H1 (cell line): Measurements from ENCODE around the gene MBNL1. TPM values are rescaled to one million over a fixed set of nuclear protein-coding genes. Genes with fewer than 3 reads are reported as not detected.

Experiments
- CTCF ChIA-PET: fragments of 300-600 bp; sonication (Branson Sonifier 250); formaldehyde crosslinking; loops from one replicate; lab custom pipeline; 2021; ENCODE audit not compliant: partially characterized antibody; lab: Charles Lee
- POLR2A ChIA-PET: fragments of 300-600 bp; sonication (Branson Sonifier 250); formaldehyde crosslinking; loops from one replicate; lab custom pipeline; 2021; ENCODE audit warnings: inconsistent platforms; ENCODE audit not compliant: partially characterized antibody; lab: Charles Lee
- DNase-seq, 2 experiments: peaks; one replicate each; pipeline versions ENCODE4 v3.0.0 to v3.0.0-alpha.2; 2010 to 2022; ENCODE audit warnings: low spot score in 2 of 2, low read depth in 1 of 2, mixed read lengths in 1 of 2
- FAIRE-seq: peaks from 2 replicates; lab custom pipeline; 2011; peaks lifted over from hg19 to GRCh38; lab: Jason Lieb, UNC
- H2AFZ ChIP-seq: 2 replicates; pipeline ENCODE4 v1.8.1; 2012; ENCODE audit warnings: low read length, inconsistent platforms
- H2AK5ac ChIP-seq: 2 replicates; pipeline ENCODE4 v1.6.1; 2013; ENCODE audit warnings: low read depth, low read length
- H2BK120ac ChIP-seq: replicated peaks from 2 replicates; pipeline ENCODE3; 2013; ENCODE audit warnings: low read depth, low read length, inconsistent platforms
- H2BK12ac ChIP-seq: 2 replicates; pipeline ENCODE4 v1.6.1; 2013; ENCODE audit warnings: low read depth, low read length
- H2BK15ac ChIP-seq: 2 replicates; pipeline ENCODE4 v1.6.1; 2013; ENCODE audit warnings: low read length
- H2BK20ac ChIP-seq: 2 replicates; pipeline ENCODE4 v1.6.1; 2013; ENCODE audit warnings: low read length
- H2BK5ac ChIP-seq: 2 replicates; pipeline ENCODE4 v1.6.1; 2013; ENCODE audit warnings: low read depth, low read length
- H3K14ac ChIP-seq: 2 replicates; pipeline ENCODE4 v1.6.1; 2013; ENCODE audit warnings: inconsistent platforms; ENCODE audit not compliant: insufficient read length
- H3K18ac ChIP-seq: 2 replicates; pipeline ENCODE4 v1.6.1; 2013; ENCODE audit warnings: low read length; ENCODE audit errors: extremely low read depth
- H3K23ac ChIP-seq: 2 replicates; pipeline ENCODE4 v1.6.1; 2013; ENCODE audit warnings: inconsistent platforms; ENCODE audit not compliant: insufficient read length
- H3K23me2 ChIP-seq: 2 replicates; pipeline ENCODE4 v1.6.1; 2013; ENCODE audit warnings: low read depth, low read length
- H3K27ac ChIP-seq: 2 replicates; pipeline ENCODE4 v1.6.1; 2011; ENCODE audit warnings: low read depth, low read length, inconsistent platforms
- H3K27me3 ChIP-seq, 4 experiments: replicated peaks in 1 of 4; 1 replicate in 1 of 4; 2 replicates in 3 of 4; pipeline versions ENCODE4 v1.6.1 to v1.8.1; 2011 to 2013; ENCODE audit warnings: low read length in 3 of 4, mild to moderate bottlenecking in 3 of 4, inconsistent platforms in 2 of 4, mixed read lengths in 2 of 4, moderate library complexity in 1 of 4; ENCODE audit not compliant: control insufficient read depth in 3 of 4, insufficient read depth in 3 of 4; ENCODE audit errors: extremely low read depth in 1 of 4
- H3K36me3 ChIP-seq, 4 experiments: 2 replicates each; pipeline versions ENCODE4 v1.6.1 to v1.8.1; 2011 to 2013; ENCODE audit warnings: mild to moderate bottlenecking in 4 of 4, low read length in 3 of 4, moderate library complexity in 2 of 4, control low read depth in 1 of 4, inconsistent platforms in 1 of 4; ENCODE audit not compliant: insufficient read depth in 4 of 4, control insufficient read depth in 2 of 4
- H3K4ac ChIP-seq: replicated peaks from 2 replicates; pipeline ENCODE3; 2013; ENCODE audit warnings: low read length, low read depth, mixed read lengths, inconsistent platforms; ENCODE audit not compliant: insufficient read length
- H3K4me1 ChIP-seq, 4 experiments: replicated peaks in 1 of 4; 1 replicate in 1 of 4; 2 replicates in 3 of 4; pipeline versions ENCODE4 v1.6.1 to v1.8.1; 2011 to 2013; ENCODE audit warnings: low read length in 3 of 4, inconsistent platforms in 2 of 4, mixed read lengths in 1 of 4; ENCODE audit not compliant: insufficient read depth in 4 of 4, control insufficient read depth in 3 of 4
- H3K4me2 ChIP-seq, 2 experiments: 2 replicates each; pipeline versions ENCODE4 v1.6.1 to v1.8.1; 2011 to 2013; ENCODE audit warnings: low read depth in 2 of 2, low read length in 2 of 2, control low read depth in 1 of 2, inconsistent platforms in 1 of 2, mild to moderate bottlenecking in 1 of 2; ENCODE audit not compliant: insufficient read depth in 1 of 2
- H3K4me3 ChIP-seq, 4 experiments: fragments of 200-600, 300-600 bp in 1 of 4; sonication (generic), shearing (Covaris generic), sonication (Bioruptor Twin) in 1 of 4; 2 replicates each; pipeline versions ENCODE4 v1.5.1 to v1.8.1; 2011 to 2016; ENCODE audit warnings: low read length in 4 of 4, low read depth in 3 of 4, control low read depth in 2 of 4, inconsistent platforms in 2 of 4, mild to moderate bottlenecking in 2 of 4, mixed read lengths in 1 of 4, moderate library complexity in 1 of 4; ENCODE audit not compliant: insufficient read depth in 2 of 4; ENCODE audit errors: extremely low read depth in 1 of 4
- H3K56ac ChIP-seq: replicated peaks from 2 replicates; pipeline ENCODE3; 2013; ENCODE audit warnings: low read depth, mild to moderate bottlenecking, mixed read lengths, low read length, inconsistent platforms; ENCODE audit not compliant: insufficient read length
- H3K79me1 ChIP-seq: 2 replicates; pipeline ENCODE4 v1.6.1; 2013; ENCODE audit warnings: low read depth, low read length, control low read depth
- H3K79me2 ChIP-seq, 2 experiments: 2 replicates each; pipeline versions ENCODE4 v1.6.1 to v1.8.1; 2012 to 2013; ENCODE audit warnings: low read length in 2 of 2, mild to moderate bottlenecking in 2 of 2, inconsistent platforms in 1 of 2; ENCODE audit not compliant: insufficient read depth in 2 of 2, control insufficient read depth in 1 of 2
- H3K9ac ChIP-seq, 4 experiments: replicated peaks in 1 of 4; 1 replicate in 1 of 4; 2 replicates in 3 of 4; pipeline versions ENCODE4 v1.6.1 to v1.8.1; 2011 to 2013; ENCODE audit warnings: low read depth in 3 of 4, low read length in 3 of 4, control low read depth in 2 of 4, mild to moderate bottlenecking in 2 of 4, moderate library complexity in 2 of 4, inconsistent platforms in 1 of 4; ENCODE audit errors: extremely low read depth in 1 of 4
- H3K9me3 ChIP-seq, 2 experiments: 2 replicates each; pipeline versions ENCODE4 v1.6.1 to v1.8.1; 2012 to 2013; ENCODE audit warnings: mild to moderate bottlenecking in 2 of 2, moderate library complexity in 2 of 2, control low read depth in 1 of 2, inconsistent platforms in 1 of 2, low read depth in 1 of 2, low read length in 1 of 2, mixed read lengths in 1 of 2; ENCODE audit not compliant: insufficient read depth in 2 of 2
- H4K20me1 ChIP-seq, 2 experiments: replicated peaks in 1 of 2; 2 replicates each; pipeline versions ENCODE3 to v1.8.1; 2011 to 2013; ENCODE audit warnings: inconsistent platforms in 2 of 2, low read length in 2 of 2, mild to moderate bottlenecking in 1 of 2; ENCODE audit not compliant: insufficient read depth in 2 of 2, control insufficient read depth in 1 of 2
- H4K5ac ChIP-seq: 2 replicates; pipeline ENCODE4 v1.6.1; 2013; ENCODE audit warnings: low read length, low read depth, mixed read lengths, inconsistent platforms; ENCODE audit not compliant: insufficient read length
- H4K8ac ChIP-seq: 2 replicates; pipeline ENCODE4 v1.8.0; 2013; ENCODE audit warnings: mild to moderate bottlenecking, moderate library complexity, low read length, inconsistent platforms; ENCODE audit not compliant: insufficient read depth; ENCODE audit errors: extremely low read depth
- H4K91ac ChIP-seq: replicated peaks from 2 replicates; pipeline ENCODE3; 2013; ENCODE audit warnings: low read length, mixed read lengths, inconsistent platforms; ENCODE audit not compliant: insufficient read length
- EGR1 ChIP-seq: IDR thresholded peaks from 2 replicates; pipeline ENCODE4 v1.6.1; 2011; ENCODE audit warnings: low read depth, low read length, borderline replicate concordance
- POLR2AphosphoS5 ChIP-seq: IDR thresholded peaks from 2 replicates; pipeline ENCODE4 v1.6.1; 2011; ENCODE audit warnings: low read depth, low read length
- RXRA ChIP-seq: IDR thresholded peaks from 2 replicates; pipeline ENCODE4 v1.6.1; 2011; ENCODE audit warnings: low read depth, mild to moderate bottlenecking, low read length, moderate library complexity; ENCODE audit not compliant: insufficient read depth
- WGBS, 2 experiments: shearing (Covaris generic) in 1 of 2; methylation state at CpG; one replicate each; pipeline versions ENCODE4 v1.1.6 to v1.1.7; 2013 to 2015; ENCODE audit warnings: low lambda C conversion rate in 2 of 2, mixed read lengths in 2 of 2, inconsistent platforms in 1 of 2, low coverage in 1 of 2, missing lambda C conversion rate in 1 of 2; ENCODE audit not compliant: insufficient replicate concordance in 2 of 2, insufficient coverage in 1 of 2, insufficient read length in 1 of 2; ENCODE audit errors: extremely low coverage in 1 of 2, missing lambda C conversion rate in 1 of 2; 5-methylcytosine and 5-hydroxymethylcytosine counted together
- polyA plus RNA-seq, 7 experiments: library from polyadenylated mRNA; depleted of rRNA in 3 of 7; stranded (reverse) in 5 of 7; unstranded in 2 of 7; fragments of >200 nt in 5 of 7; fragments of 200-250 nt in 2 of 7; gene quantifications; 1 replicate in 5 of 7; 2 replicates in 1 of 7; 4 replicates in 1 of 7; pipeline versions ENCODE4 v1.2.1 to v1.2.3, GENCODE V29; 2011 to 2013; ENCODE audit warnings: missing spikeins in 2 of 7, mixed read lengths in 2 of 7
- total RNA-seq: library from RNA; stranded (reverse); fragmentation: NEBNext Ultra II Directional; extraction: Animal tissue kit (Norgen Biotek cat#: 25700); gene quantifications from 2 replicates; pipeline ENCODE4 v1.2.1, GENCODE V29; 2021
- TF ChIP-seq, protein P1 (sequence below): IDR thresholded peaks from 2 replicates; pipeline ENCODE4 v1.6.1; 2012; ENCODE audit warnings: inconsistent platforms

The MBNL1 gene
- total and polyA plus RNA-seq, 2 of the 8 experiments (the other 6 are each of a cell fraction or from before 2014, with no cell fraction given), result 5.0 to 16.4 TPM

DNA sequence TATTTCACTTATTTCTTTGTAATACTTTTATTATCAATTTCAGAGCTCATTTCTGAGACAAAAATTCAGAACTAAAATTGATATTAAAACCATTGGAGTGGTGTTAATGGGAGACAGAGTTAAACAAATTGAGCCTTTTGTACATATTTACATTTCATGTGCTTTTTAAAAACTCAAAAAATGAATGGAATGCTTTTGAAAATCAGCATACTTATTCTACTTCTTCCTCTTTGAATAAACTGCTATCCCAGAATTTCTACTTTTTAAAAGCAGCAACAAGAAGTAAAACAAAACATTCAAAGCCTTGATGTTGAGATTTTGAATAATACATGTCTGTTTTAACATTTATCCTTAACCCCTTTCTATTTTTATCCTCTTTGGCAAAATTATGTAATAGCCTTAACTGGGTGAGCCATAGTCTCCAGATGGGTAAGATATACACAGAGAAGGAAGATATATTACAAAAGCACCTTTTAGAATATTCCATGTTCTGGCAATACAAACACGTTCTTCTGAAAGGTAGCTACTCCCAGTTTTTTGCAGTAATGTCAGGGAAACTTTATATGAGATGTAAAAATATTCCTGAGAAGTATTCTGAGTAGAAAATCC is 123.6 kb downstream of the MBNL1 start:
- Histone ChIP-seq H4K20me1 (no peaks in the 10 kb centered on the region), H2BK120ac (no peak overlapping the region), H4K8ac (no peak overlapping the region), H3K23me2 (no peaks in the 10 kb centered on the region), H3K9ac (no peak overlapping the region), H3K4me1 (peaks cover 0 to 12% (median 3%) of the 10 kb centered on the region in 4 experiments; a peak in 4 of 7 replicates), H3K9me3 (no peaks in the 10 kb centered on the region), H2BK12ac (no peak overlapping the region), H2BK15ac (no peak overlapping the region), H3K14ac (no peak overlapping the region), H3K18ac (no peak overlapping the region), H2BK20ac (no peak overlapping the region), H3K27ac (no peak overlapping the region), H3K4ac (no peak overlapping the region), H3K56ac (no peak overlapping the region), H3K27me3 (no peaks in the 10 kb centered on the region), H2BK5ac (no peak overlapping the region), H4K91ac (no peak overlapping the region), H4K5ac (no peak overlapping the region), H2AFZ (no peak overlapping the region), H2AK5ac (no peak overlapping the region), H3K4me2 (no peak overlapping the region), H3K79me1 (peaks cover 2% of the 10 kb centered on the region; the same call in 1 of the 2 replicates), H3K4me3 (no peak overlapping the region), H3K36me3 (no peaks in the 10 kb centered on the region), H3K79me2 (peaks cover 0 to 29% of the 10 kb centered on the region in 2 experiments; a peak in 2 of 4 replicates), H3K23ac (no peak overlapping the region)
- ChIA-PET POLR2A (no interaction called here), CTCF (no interaction called here)
- 71% methylated on average over 1 of the region's 1 CpG; no CpG with 5 or more reads in 1 of the 2 experiments for WGBS, 2 experiments
- DNase-seq (no peak), FAIRE-seq (no peak)
- TF ChIP-seq EGR1 (no peak), POLR2AphosphoS5 (no peak), RXRA (no peak)
- TF ChIP-seq, protein P1, sequence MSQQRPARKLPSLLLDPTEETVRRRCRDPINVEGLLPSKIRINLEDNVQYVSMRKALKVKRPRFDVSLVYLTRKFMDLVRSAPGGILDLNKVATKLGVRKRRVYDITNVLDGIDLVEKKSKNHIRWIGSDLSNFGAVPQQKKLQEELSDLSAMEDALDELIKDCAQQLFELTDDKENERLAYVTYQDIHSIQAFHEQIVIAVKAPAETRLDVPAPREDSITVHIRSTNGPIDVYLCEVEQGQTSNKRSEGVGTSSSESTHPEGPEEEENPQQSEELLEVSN, result no peak
